ENCODE data around the gene LRFN4. TPM values are rescaled to one million over a fixed set of nuclear protein-coding genes. Genes with fewer than 3 reads are reported as not detected.

Gene LRFN4
- total RNA-seq, 1 donor from 2014 or later = 22.0 TPM

DNA sequence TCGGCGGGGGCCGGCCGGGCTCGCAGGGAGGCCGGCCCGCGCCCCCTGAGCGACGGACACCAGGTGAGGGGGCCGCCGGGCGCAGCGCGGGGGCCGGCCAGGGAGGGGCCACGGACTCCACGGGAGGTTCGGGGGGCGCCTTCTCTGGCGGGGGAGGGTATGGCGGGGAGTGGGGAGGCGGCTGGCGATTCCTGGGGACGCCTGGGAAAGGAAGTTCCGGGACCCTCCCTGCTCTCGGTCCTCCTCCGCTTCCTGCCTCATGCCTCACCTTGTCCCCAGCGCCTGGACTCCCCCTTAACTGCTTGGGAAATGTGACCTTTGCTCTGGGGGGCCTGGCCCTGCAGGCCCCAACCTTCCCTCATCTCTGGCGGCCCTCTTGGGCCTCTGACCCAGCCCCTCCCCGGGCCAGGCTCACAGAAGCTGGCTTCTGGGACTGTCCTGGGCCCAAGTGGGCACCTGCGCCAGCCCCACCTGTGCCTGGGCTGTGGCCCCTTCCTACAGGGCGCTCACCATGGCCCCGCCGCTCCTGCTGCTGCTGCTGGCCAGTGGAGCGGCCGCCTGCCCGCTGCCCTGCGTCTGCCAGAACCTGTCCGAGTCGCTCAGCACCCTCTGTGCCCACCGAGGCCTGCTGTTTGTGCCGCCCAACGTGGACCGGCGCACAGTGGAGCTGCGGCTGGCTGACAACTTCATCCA lies 516 bp downstream of the LRFN4 start:
- intact Hi-C loops (cut with micrococcal nuclease) = no loop called here

DNA sequence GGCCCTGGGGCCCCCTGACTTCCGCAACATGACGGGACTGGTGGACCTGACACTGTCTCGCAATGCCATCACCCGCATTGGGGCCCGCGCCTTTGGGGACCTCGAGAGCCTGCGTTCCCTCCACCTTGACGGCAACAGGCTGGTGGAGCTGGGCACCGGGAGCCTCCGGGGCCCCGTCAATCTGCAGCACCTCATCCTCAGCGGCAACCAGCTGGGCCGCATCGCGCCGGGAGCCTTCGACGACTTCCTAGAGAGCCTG lies 992 bp downstream of the LRFN4 start:
- intact Hi-C loops (cut with micrococcal nuclease) = no loop called here

DNA sequence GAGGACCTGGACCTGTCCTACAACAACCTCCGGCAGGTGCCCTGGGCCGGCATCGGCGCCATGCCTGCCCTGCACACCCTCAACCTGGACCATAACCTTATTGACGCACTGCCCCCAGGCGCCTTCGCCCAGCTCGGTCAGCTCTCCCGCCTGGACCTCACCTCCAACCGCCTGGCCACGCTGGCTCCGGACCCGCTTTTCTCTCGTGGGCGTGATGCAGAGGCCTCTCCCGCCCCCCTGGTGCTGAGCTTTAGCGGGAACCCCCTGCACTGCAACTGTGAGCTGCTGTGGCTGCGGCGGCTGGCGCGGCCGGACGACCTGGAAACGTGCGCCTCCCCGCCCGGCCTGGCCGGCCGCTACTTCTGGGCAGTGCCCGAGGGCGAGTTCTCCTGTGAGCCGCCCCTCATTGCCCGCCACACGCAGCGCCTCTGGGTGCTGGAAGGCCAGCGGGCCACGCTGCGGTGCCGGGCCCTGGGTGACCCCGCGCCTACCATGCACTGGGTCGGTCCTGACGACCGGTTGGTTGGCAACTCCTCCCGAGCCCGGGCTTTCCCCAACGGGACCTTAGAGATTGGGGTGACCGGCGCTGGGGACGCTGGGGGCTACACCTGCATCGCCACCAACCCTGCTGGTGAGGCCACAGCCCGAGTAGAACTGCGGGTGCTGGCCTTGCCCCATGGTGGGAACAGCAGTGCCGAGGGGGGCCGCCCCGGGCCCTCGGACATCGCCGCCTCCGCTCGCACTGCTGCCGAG lies 1.5 kb downstream of the LRFN4 start:
- intact Hi-C loops (cut with micrococcal nuclease) = no loop called here

- intact Hi-C loops (cut with micrococcal nuclease) = no loop called here
Observed at GRCh38 chr11:66858939-66859685, 2.2 kb downstream of the LRFN4 start.

GRCh38 chr11:66859686-66860448 lies 3.0 kb downstream of the LRFN4 start:
- intact Hi-C loops (cut with micrococcal nuclease) = no loop called here

GRCh38 chr11:66860449-66860831 lies 3.6 kb downstream of the LRFN4 start:
- intact Hi-C loops (cut with micrococcal nuclease) = no loop called here

- intact Hi-C loops (cut with micrococcal nuclease) = no loop called here
Observed at GRCh38 chr11:66861038-66861773, 4.3 kb downstream of the LRFN4 start.

DNA sequence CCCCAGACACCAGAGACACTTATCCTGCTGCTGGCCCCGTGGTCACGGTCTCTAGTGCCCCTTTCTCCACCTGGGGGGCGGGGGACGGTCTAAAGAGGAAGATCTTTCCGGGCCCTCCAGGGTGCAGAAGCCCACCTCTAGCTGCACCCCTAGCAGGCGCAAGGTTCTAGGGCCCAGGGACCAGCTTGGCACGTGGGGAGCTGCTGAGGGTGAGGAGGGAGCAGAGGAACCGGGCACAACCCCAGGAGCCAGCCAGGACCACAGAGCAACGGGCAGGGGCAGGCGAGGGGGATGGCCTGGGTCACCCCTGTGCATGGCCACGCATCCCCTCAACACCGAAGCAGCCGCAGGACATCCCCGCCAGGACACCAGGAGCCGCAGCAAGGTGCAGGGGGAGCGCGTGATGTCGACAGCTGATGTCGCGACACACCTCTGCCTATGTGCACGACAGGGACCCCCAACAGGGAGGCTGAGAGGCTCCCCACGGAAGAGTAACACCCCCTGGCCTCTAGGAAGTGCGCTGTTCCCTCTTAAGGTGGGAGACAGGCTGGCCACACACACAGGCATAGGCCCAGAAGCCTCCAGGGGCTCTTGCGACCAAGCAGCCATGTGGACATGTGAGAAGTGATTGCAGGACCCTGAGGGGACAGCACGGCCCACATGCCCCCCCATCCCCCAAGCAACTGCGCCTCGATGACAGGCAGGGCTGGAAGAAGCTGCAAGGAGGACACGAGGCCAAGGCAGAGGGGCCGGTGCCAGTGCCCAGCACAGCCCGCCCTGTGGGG lies 5.1 kb downstream of the LRFN4 start:
- intact Hi-C loops (cut with micrococcal nuclease) = no loop called here

- intact Hi-C loops (cut with micrococcal nuclease) = no loop called here
Observed at GRCh38 chr11:66862559-66863037, 5.7 kb downstream of the LRFN4 start.

- intact Hi-C loops (cut with micrococcal nuclease) = no loop called here
Observed at GRCh38 chr11:66863428-66864125, 6.7 kb downstream of the LRFN4 start.

GRCh38 chr11:66864172-66864901 lies 7.5 kb downstream of the LRFN4 start:
- intact Hi-C loops (cut with micrococcal nuclease) = no loop called here

- intact Hi-C loops (cut with micrococcal nuclease) = no loop called here
Observed at GRCh38 chr11:66864924-66865697, 8.2 kb downstream of the LRFN4 start.

DNA sequence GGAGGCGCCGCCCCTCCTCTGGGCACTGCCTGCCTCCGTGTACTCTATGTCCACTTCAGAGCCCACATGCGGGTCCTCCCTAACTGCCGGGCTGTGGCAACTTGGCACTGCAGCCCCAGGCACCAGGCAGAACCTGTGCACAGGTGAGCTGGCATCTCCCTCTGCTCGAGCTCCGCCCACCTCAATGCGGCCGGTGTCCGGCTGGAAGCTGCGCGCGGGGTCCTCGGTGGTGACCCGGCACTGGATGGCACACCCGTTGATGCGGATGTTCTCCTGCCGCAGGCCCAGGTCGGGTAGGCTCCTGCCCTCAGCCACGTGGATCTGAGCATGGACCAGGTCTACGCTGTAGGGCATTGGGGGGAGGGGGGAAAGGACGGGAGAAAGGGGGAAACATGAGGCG lies 9.1 kb downstream of the LRFN4 start:
- intact Hi-C loops (cut with micrococcal nuclease) = no loop called here

DNA sequence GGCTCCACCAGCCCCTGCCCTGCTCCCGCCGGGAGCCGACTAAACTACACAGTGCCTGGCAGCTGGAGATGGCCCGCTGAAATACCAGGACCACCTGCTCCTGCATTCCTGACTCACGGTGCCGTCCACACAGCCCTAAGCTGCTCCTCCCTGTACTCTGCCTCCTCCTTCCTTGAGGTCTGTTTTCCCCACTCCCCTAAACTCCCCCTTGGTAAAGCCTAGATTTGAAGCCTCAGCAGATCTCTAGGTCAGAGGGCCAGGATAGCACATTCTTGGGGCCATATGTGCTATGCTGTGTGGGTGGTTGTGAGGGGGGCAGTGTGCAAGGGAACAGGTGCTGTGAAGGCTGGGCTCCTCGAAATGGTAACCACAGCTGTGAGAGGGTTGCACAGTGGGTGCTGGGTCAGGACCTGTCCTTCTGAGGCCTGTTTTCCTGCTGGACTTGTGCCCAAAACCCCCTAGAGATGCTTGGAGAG lies 9.7 kb downstream of the LRFN4 start:
- intact Hi-C loops (cut with micrococcal nuclease) = no loop called here

DNA sequence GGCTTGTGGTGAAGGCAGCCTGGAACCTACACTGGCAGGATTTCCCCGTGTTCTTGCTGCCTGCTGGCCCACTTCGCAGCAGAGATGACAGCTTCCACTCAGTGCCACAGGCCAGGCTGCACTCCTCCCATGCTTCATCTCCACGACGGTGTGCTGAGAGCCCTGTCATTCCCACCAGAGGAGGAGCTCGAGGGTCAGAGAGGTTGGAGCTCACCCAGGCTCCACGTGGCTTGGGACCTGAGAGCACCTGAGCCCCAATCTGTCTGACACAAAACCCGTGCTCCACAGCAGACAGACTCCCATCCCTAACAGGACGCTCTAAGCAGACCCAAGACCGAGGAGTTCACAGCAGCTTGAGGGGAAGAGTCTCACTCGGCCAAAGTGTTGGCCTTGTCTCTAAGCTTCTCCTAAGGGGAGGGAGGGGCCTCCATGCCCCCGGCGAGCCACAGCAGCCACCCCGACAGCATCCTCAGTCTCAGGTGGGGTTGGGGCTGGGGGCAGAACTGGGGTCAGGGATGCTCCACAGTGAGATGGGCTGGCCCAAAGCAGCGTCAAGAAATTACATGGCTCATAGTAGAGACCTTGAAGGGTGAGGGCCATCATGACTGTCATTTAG lies 10.7 kb downstream of the LRFN4 start:
- intact Hi-C loops (cut with micrococcal nuclease) = no loop called here

- intact Hi-C loops (cut with micrococcal nuclease) = no loop called here
Observed at GRCh38 chr11:66868082-66868725, 11.3 kb downstream of the LRFN4 start.

Data from T-helper 2 cell treated with Interferon-gamma antibody and Interleukin-4, amounts not matched to agents 100 ng/mL and 5 ng/mL, for 36 hours (primary cell).